GM19395 (cell line): Measurements from ENCODE around the gene BCAR1.
"Not testable (repeated sequence)": the region's sequence is repeated elsewhere in the genome, so short reads cannot be mapped to it uniquely, and the experiment has no call there.

Source experiments
- ATAC-seq: cut with Tn5 transposase; IDR thresholded peaks from one replicate; pipeline ENCODE4 v1.9.1; 2021; ENCODE audit warnings: mild to moderate bottlenecking, moderate library complexity; ENCODE audit not compliant: unreplicated experiment

BCAR1 gene

DNA sequence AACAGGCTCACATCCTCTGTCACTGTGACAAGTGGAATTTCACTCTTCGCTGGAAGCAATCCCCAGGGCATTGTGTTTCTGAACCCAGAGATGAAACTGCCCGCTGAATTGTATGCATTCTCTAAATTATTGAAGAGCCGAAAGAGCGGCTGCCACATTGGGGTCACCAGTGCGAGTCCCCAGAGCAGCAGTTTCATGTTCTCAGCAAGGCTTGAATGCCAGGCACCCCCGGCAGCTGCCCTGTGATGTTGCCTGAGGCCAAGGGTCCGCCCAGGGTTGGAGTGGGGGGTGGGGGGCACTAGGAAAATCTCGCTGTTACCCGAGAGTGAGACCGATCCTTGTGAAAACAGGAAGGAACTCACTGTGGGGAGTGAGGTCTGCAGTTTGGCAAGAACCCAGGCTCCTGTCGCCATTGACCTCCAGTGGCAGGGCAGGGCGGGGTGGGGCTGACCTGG lies 20.7 kb upstream of the BCAR1 start:
- ATAC-seq = no peak

- no peak for ATAC-seq
Measured at GRCh38 chr16:75271441-75272096, 20.1 kb upstream of the BCAR1 start.

DNA sequence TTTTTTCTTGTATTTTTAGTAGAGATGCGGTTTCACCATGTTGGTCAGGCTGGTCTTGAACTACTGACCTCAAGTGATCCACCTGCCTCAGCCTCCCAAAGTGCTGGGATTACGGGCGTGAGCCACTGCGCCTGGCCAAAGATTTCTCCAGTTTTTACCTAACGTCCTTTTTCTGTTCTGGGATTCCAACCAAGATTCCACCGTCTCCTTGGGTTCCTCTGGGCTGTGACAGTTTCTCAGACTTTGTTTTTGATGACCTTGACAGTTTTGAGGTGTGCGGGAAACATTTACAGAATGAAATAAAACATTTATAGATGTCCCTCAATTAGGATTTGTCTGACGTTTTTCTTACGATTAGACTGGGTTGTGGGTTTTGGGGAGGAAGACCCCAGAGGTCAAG lies 17.9 kb upstream of the BCAR1 start:
- not testable (repeated sequence) for ATAC-seq

- no peak for ATAC-seq
Measured at GRCh38 chr16:75267631-75268264, 16.3 kb upstream of the BCAR1 start.

DNA sequence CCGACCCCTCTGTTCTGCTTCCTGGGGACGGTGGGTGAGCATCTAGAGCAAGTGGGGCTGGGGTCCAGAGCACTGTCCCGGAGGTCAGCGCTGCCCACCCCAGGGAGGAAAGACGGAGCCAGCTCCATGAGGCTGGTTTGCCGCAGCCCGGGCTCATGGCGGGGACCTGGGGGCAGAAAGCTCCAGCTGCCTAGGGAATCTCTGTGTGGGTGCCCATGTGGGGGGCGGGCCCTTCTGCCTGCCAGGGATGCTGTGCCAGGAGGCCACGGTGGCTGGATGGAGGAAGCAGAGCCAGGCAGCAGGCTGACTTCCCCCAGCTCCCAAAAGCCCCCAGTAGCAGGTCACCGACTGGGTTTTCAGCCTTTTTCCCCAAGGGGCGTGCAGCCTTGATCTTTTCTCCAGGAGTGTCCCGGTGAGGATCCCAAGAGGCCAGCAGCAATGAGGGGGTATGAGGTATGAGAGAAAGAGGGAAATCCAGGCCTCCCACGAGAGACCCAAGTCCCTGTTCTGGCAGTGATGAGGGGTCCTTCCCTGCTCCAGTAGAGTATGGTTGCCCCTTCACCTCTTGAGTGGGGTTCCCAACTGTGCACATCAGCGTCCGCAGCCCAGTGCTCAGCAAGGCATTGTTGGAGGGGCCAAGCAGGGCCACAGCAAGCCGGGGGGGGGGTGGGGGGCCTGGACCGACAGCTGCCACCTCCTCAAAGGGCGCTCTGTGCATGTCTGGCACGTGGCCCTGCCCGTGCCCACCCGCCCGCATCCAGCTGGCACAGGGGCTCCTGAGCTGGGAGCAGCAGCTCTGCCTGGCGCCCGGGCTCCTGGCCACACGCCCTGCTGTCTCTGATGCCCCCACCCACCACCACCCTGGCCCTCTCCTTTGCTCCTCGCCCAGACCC lies 15.6 kb upstream of the BCAR1 start:
- ATAC-seq = no peak

DNA sequence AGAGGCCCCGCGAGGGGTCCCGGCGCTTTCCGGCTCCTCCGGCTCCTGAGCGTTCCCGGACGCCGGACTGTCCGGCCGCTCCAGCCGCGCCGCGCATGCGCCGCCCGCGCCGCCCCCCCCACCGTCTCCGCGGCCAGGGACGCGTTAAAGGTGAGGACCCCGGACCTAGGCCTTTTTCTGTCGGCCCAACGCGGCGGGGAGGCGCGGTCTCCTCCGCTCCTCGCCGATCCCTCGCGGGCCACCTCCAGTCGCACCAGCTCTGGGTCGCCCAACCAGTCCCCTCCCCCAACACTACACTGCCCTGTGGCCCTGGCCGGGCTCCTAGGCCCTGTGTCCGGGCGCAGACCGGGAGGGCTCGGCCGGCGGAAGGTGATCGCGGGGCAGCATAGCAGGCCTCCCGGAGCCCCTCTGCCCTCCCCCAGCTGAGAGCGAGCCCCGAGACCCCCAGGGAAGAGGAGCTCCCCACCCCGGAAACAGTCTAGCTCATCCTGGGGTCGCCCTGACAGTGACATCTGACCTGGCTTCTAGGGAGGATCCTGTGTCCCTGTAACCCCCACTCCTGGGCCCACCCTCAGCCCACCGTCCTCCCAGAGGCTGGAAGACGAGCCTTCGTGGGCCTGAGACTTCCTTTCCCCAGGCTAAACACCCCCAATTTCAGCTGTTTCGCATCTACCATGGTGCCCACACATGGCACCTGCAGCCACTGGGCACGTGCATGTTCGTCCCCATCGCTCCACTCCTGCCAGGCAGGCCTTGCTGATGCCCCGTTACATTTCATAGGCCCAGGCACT lies 14.7 kb upstream of the BCAR1 start:
- peak; percentile 75 for ATAC-seq

GRCh38 chr16:75264999-75265910 lies 13.8 kb upstream of the BCAR1 start:
- ATAC-seq = peak; percentile 34

DNA sequence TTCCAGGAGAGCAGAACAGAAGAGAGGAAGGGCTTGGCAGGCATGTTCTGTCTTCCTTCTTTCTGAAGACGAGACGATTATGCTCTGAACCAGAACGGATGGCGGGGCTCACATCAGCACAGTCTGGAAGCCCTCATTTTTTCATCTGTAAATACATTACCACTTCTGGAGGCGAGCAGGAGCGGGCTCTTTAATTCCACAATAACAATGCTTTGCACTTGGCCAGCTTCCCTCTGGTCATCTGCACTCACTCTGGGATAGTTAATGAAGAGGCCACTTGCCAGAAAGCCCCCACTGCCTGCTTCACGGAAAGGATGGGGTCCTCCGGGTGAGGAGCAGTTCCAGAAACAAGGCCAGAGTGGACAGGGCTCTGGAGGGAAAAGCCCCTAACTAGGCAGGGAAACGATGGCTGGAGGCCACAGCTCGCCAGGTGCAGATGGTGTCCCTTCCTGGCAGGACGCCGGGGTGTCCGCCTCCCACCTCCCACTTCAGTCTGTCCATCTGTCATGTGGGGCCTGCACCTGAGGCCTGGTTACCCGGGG lies 13.1 kb upstream of the BCAR1 start:
- ATAC-seq = no peak

GRCh38 chr16:75263963-75264445 lies 12.6 kb upstream of the BCAR1 start:
- no peak for ATAC-seq

DNA sequence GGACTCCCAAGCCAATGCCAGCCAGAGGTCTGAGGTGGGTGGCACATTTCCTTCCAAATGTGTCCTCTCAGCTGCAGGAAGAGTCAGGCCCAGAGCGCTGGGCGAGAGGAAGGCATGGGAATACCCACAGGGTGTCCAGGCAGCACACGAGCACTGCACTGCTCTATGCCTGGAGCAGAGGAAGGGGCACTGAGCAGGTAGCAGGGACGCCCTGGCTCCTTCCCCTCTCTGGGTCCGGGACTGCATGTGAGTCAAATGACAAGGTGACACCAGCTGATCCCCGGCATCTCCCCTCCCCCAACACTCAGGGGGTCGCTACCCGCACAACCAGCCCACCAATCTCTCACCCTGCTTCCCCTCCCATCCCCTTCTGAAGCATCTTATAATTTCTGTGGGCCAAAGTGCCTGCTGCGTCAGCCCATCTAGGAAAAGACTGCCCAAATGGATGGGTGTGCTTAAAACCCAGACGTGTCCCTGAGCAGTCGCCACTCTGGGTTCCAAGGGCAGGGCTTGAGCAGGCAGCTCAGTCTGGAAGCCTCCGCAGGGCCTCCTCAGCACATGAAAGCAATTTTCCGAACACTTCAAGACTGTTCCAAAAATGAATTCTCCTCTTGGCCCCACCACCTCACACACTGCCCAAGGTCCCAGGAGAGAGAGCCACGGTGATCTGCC lies 12.0 kb upstream of the BCAR1 start:
- no peak for ATAC-seq

DNA sequence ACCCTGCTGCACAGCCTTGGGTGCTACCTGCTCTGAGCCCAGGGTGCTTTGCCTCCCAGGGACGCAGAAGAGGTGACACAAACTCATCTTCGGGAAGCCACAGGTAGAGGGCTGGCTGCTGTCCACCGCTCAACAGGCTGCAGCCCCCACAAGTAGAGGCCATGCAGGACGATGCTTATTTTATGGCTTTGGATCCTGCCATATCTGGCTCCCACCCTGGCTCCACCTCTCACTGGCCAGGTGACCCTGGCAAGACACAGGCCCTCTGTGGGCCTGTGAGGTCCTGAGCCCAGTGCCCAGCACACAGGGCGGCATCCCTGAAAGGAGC lies 11.3 kb upstream of the BCAR1 start:
- ATAC-seq = no peak

DNA sequence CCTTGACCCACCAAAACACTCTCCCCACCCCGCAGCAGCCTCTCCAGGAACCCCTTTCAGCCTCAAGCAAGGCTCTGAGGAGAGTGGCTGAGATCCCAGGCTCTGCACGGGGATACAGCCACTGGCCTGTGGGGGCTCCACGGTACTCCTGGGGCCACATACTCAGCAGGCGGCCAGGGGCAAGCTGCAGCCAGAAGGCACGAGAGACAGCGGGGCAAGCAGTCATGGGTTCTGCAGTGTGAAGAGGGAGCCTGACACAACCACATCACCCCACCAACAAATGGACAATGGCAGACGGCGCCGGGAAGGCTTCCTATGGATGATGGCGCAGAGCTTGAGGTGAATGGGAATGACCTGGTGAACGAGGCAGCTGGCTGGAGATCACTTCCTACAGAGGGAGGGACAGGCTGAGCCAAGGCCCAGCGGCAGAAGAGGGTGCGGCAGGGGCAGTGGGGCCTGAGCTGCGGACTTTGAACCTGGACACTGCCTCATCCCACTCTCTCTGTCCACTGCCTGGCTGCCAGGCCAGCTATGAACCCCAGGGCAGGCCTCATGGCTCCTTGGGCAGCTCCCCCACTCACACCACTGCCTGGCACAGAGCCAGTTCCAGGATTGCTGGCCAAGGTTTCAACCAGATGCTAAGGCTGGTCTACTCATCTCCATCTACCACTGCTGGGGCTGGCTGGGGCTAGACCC lies 10.8 kb upstream of the BCAR1 start:
- no peak for ATAC-seq

DNA sequence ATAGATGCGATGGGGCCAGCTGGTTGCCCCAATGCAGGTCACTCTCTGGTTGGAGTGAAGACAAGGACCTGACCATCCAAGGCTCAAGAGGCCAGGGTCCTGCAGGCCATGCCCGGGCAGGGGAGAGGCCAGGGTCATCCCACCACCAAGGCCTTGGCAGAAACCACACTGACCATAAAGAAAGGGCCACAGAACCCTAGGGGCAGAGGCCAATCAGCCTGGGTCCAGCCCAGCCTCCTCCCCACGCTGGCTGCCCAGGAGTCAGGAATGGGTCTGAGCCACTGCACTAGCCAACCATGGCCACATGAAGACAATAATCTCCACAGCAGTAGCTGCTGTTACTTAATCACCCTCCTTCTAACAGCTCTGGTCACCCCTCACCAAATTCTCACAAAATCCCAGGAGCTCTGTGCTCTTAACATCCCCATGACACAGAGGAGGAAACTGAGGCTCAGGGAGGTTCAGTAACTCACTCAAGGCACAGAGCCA lies 10.2 kb upstream of the BCAR1 start:
- no peak for ATAC-seq

DNA sequence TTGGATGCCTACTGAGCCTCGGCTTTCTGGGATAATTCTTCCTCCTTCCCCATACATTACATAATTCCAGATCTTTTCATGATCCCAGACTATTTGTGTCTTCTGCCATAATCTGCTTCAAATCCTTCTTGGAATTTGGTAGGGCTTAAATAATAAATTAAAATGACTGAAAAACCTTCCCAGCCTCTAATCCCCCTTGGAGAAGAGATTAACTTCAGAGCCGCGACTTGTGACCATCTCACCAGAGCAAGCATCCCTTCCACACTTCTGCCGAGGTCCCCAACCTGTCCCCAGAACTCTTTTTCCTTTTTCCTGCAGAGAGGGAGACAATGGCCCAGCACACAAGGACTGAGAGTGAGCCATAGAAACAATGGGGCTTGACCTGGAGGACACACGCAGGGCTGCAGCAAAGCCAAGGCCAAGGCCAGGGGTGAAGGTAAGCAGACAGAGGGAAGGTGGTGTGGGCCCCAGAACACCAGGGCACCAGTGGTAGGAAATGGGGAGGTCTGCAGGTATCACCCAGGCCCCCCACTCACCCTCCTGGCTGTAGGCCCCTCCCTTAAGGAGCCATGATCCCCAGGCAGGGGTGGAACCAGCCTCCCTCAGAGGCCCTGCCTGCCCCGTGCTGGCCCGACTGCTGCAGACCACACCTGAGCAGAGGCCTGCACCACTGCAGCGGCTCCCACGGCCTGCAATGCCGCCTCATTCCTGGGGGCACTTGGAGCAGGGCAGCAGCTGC lies 9.6 kb upstream of the BCAR1 start:
- ATAC-seq = no peak

GRCh38 chr16:75258807-75259141 lies 7.3 kb upstream of the BCAR1 start:
- ATAC-seq = no peak

DNA sequence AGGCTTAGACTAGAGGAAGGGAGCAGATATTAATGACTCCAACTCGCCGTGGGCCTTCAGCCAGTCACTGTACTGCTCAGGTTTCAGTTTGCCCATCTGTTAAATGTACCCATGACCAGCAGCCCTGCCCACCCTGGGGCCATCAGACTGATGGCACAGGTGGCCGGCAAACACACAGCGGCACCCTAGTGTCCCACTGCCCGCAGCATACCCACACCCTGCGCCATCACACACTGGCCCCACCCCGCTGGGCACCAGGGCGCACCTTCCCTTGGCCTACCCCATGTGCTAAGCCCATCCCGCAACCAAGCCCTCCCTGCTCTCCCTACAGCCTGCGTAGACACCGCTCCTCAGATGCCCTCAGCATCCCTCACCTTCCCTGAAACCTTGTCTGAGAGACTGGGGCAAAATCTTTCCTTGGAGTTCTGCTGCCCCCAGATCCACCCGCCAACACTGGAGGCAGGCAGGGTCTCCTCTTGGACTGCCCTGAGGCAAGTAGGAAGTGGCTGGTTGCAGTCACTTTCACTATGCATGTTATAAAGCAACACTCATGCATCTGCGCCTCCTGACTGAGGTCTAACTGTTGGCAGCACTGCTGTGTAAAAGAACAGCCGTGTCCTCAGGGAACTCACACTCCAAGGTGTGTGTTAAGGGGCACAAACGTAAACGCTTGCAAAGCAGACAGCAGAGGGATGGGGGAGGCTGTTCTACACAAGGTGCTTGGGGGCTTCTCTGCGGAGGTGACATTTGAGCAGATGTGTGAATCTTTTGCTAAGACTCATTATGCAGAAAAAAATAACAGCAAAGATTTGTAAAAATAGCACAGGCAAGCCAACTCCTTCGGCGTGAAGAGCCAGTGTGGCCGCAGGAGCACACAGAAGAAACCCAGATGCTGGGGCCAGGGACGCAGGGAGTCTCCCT lies 6.7 kb upstream of the BCAR1 start:
- no peak for ATAC-seq
